Fibroblast of skin of abdomen (primary cell): ENCODE results near the gene GPR42.
"Not testable (repeated sequence)": the region's sequence is repeated elsewhere in the genome, so short reads cannot be mapped to it uniquely, and the experiment has no call there.

Source experiments
- DNase-seq: peaks from one replicate; pipeline ENCODE4 v3.0.0-alpha.2; 2013

GPR42 gene

GRCh38 chr19:35347171-35347929, 23.5 kb upstream of the GPR42 start, which contains the start of gene FFAR1:
Gene FFAR1, plus strand, starts transcription at chr19:35347902. Its CDS starts 3,650 bp downstream, at chr19:35351552.
- no peak for DNase-seq

GRCh38 chr19:35347930-35348298, 23.0 kb upstream of the GPR42 start:
- no peak for DNase-seq

GRCh38 chr19:35348911-35349611, 21.8 kb upstream of the GPR42 start:
- DNase-seq = no peak

- DNase-seq = no peak
Observed at GRCh38 chr19:35349614-35350521, 21.0 kb upstream of the GPR42 start.

- DNase-seq = no peak
Observed at GRCh38 chr19:35350591-35350990, 20.3 kb upstream of the GPR42 start.

GRCh38 chr19:35351411-35352176, 19.3 kb upstream of the GPR42 start:
- DNase-seq = no peak

- DNase-seq = no peak
Observed at GRCh38 chr19:35352177-35352447, 18.8 kb upstream of the GPR42 start.

GRCh38 chr19:35352448-35353304, 18.2 kb upstream of the GPR42 start:
- peak; percentile 64 for DNase-seq

GRCh38 chr19:35353635-35354034, 17.2 kb upstream of the GPR42 start:
- DNase-seq = no peak

- DNase-seq = no peak
Observed at GRCh38 chr19:35354898-35355297, 16.0 kb upstream of the GPR42 start.

GRCh38 chr19:35355791-35356460, 14.9 kb upstream of the GPR42 start:
- DNase-seq = no peak

- peak; percentile 59 for DNase-seq
Observed at GRCh38 chr19:35357867-35358573, 12.8 kb upstream of the GPR42 start, which contains the start of gene FFAR3. Gene FFAR3, plus strand, starts transcription at chr19:35358460. Its CDS starts 431 bp downstream, at chr19:35358891.

GRCh38 chr19:35358834-35359233, 12.0 kb upstream of the GPR42 start:
- DNase-seq = not testable (repeated sequence)

GRCh38 chr19:35359395-35359794, 11.5 kb upstream of the GPR42 start:
- not testable (repeated sequence) for DNase-seq

GRCh38 chr19:35360081-35360480, 10.8 kb upstream of the GPR42 start:
- DNase-seq = not testable (repeated sequence)

- no peak for DNase-seq
Observed at GRCh38 chr19:35360880-35361420, 9.9 kb upstream of the GPR42 start.

GRCh38 chr19:35362261-35363000, 8.4 kb upstream of the GPR42 start:
- DNase-seq = no peak

- no peak for DNase-seq
Observed at GRCh38 chr19:35363001-35363590, 7.8 kb upstream of the GPR42 start.
